CD4-positive, alpha-beta T cell (primary cell): ENCODE measurements around the gene ELP5. TPM values are rescaled to one million over a fixed set of nuclear protein-coding genes. Genes with fewer than 3 reads are reported as not detected.

ENCODE experiments used
- ATAC-seq: fragments of 200-7000 bp; cut with Tn5 transposase; one replicate; pipeline ENCODE4 v1.10.0; 2022; ENCODE audit warnings: mild to moderate bottlenecking; ENCODE audit not compliant: poor library complexity
- CTCF ChIA-PET: fragments of 350-600 bp; sonication (Branson Sonifier 250); formaldehyde crosslinking; loops from one replicate; lab custom pipeline; 2021; ENCODE audit warnings: antibody characterized with exemption, inconsistent platforms; lab: Charles Lee
- POLR2A ChIA-PET: fragments of 350-600 bp; sonication (Branson Sonifier 250); formaldehyde crosslinking; loops from one replicate; lab custom pipeline; 2021; ENCODE audit warnings: antibody characterized with exemption, inconsistent platforms; lab: Charles Lee
- DNase-seq, 14 experiments: peaks; one replicate each; pipeline ENCODE4 v3.0.0-alpha.2; 2013 to 2020; ENCODE audit warnings: mixed read lengths in 2 of 14
- H3K27ac ChIP-seq, 2 donors: one replicate each; pipeline versions ENCODE4 v1.5.1 to v1.7.0; 2013; ENCODE audit warnings: low read length in 2 of 2, low read depth in 1 of 2, mild to moderate bottlenecking in 1 of 2
- H3K27me3 ChIP-seq, 2 experiments: 1 replicate in 1 of 2; 2 replicates in 1 of 2; pipeline versions ENCODE4 v1.6.1 to v1.7.0; 2013; ENCODE audit warnings: low read length in 2 of 2, control low read depth in 1 of 2, mild to moderate bottlenecking in 1 of 2, moderate library complexity in 1 of 2; ENCODE audit not compliant: insufficient read depth in 2 of 2, control insufficient read depth in 1 of 2
- H3K36me3 ChIP-seq: one replicate; pipeline ENCODE4 v1.6.1; 2013; ENCODE audit warnings: low read length, control low read depth; ENCODE audit not compliant: insufficient read depth
- H3K4me1 ChIP-seq: one replicate; pipeline ENCODE4 v1.6.1; 2013; ENCODE audit warnings: low read length, control low read depth; ENCODE audit not compliant: insufficient read depth
- H3K4me3 ChIP-seq: one replicate; pipeline ENCODE4 v1.5.1; 2013; ENCODE audit warnings: mild to moderate bottlenecking, low read length, moderate library complexity
- H3K9me3 ChIP-seq, 2 experiments: 1 replicate in 1 of 2; 2 replicates in 1 of 2; pipeline versions ENCODE4 v1.6.1 to v1.7.0; 2013; ENCODE audit warnings: low read length in 2 of 2, mild to moderate bottlenecking in 2 of 2, control low read depth in 1 of 2, moderate library complexity in 1 of 2; ENCODE audit not compliant: control insufficient read depth in 1 of 2, insufficient read depth in 1 of 2
- H3K27ac Mint-ChIP-seq: one replicate; pipeline ENCODE4 v1.8.0; 2020; ENCODE audit warnings: mixed read lengths
- H3K27me3 Mint-ChIP-seq: one replicate; pipeline ENCODE4 v1.8.0; 2021; ENCODE audit warnings: mixed read lengths
- H3K36me3 Mint-ChIP-seq: one replicate; pipeline ENCODE4 v1.8.0; 2021; ENCODE audit warnings: low read depth, mixed read lengths
- H3K4me1 Mint-ChIP-seq: one replicate; pipeline ENCODE4 v1.8.0; 2021; ENCODE audit warnings: low read depth, mixed read lengths
- H3K4me3 Mint-ChIP-seq: one replicate; pipeline ENCODE4 v1.8.0; 2020; ENCODE audit warnings: mild to moderate bottlenecking, mixed read lengths
- H3K9me3 Mint-ChIP-seq: one replicate; pipeline ENCODE4 v1.8.0; 2020; ENCODE audit warnings: mixed read lengths
- CTCF ChIP-seq: fragments of 200-600 bp; IDR thresholded peaks from one replicate; pipeline ENCODE4 v1.8.0; 2022; ENCODE audit warnings: antibody characterized with exemption, mild to moderate bottlenecking
- intact Hi-C, 2 experiments: fragments of 100-400 bp; cut with DNase I in 1 of 2; cut with micrococcal nuclease in 1 of 2; formaldehyde crosslinking; loops; one replicate each; pipeline versions ENCODE4 v1.15.1 to v1.9.0; 2023 to 2025; cut with DNase I, micrococcal nuclease
- total RNA-seq, 174 experiments: library from RNA in 2 of 174; stranded (reverse) in 2 of 174; gene quantifications; one replicate each; pipeline ENCODE4 v1.2.3 and lab custom pipeline; 2021 to 2026

Gene ELP5
- total RNA-seq, 2 experiments from 2014 or later = 20.1 to 21.3 TPM

GRCh38 chr17:7222093-7222971 lies 29.7 kb upstream of the ELP5 start:
- Histone ChIP-seq H3K4me3 (no peak overlapping the region), H3K27me3 (no peaks in the 10 kb centered on the region), H3K27ac (peak overlapping the region in 1 of 2 donors; percentile 13), H3K36me3 (peaks cover 55% of the 10 kb centered on the region), H3K4me1 (peaks cover 41% of the 10 kb centered on the region), H3K9me3 (no peaks in the 10 kb centered on the region)
- POLR2A ChIA-PET = interaction anchor here (1.0 to 13.1 kb wide), 3 partner anchors 15 to 114 kb away, joined by 3 to 234 read pairs (median 4); partner anchors contain the start of genes ACAP1, DVL2, GABARAP and NEURL4
- DNase-seq (peak in 1 of 14 experiments; percentile 15), ATAC-seq (no peak)
- H3K27ac Mint-ChIP-seq = no peak overlapping the region
- intact Hi-C loops = loop anchor here in 1 of 2 experiments (5.0 kb wide), 1 partner anchor 85 kb away; the partner anchor contains the start of gene EIF5A
- H3K4me3 Mint-ChIP-seq = peak overlapping the region; percentile 34
- H3K9me3 Mint-ChIP-seq = no peaks in the 10 kb centered on the region
- no peak for TF ChIP-seq CTCF
- CTCF ChIA-PET = interaction anchor here (1.1 to 3.4 kb wide), 3 partner anchors 13 to 74 kb away, joined by 3 to 19 read pairs (median 3); partner anchors contain the start of gene DVL2
- H3K4me1 Mint-ChIP-seq = peaks cover 35% of the 10 kb centered on the region
- H3K27me3 Mint-ChIP-seq = no peaks in the 10 kb centered on the region
- H3K36me3 Mint-ChIP-seq = peaks cover 37% of the 10 kb centered on the region

GRCh38 chr17:7222972-7223292 lies 29.1 kb upstream of the ELP5 start:
- Histone ChIP-seq H3K4me3 (no peak overlapping the region), H3K4me1 (peaks cover 36% of the 10 kb centered on the region), H3K36me3 (peaks cover 58% of the 10 kb centered on the region), H3K27me3 (no peaks in the 10 kb centered on the region), H3K27ac (no peak overlapping the region), H3K9me3 (no peaks in the 10 kb centered on the region)
- Mint-ChIP-seq H3K27me3 (no peaks in the 10 kb centered on the region), H3K36me3 (peaks cover 39% of the 10 kb centered on the region), H3K4me3 (no peak overlapping the region), H3K27ac (no peak overlapping the region), H3K4me1 (peaks cover 30% of the 10 kb centered on the region), H3K9me3 (no peaks in the 10 kb centered on the region)
- no peak for ATAC-seq
- ChIA-PET CTCF (no interaction called here), POLR2A (interaction anchor here (1.5 to 13.1 kb wide), 2 partner anchors 15 to 114 kb away, joined by 3 to 234 read pairs; partner anchors contain the start of genes ACAP1, DVL2, GABARAP and PHF23)
- no peak for DNase-seq
- intact Hi-C loops = loop anchor here in 1 of 2 experiments (5.0 kb wide), 1 partner anchor 84 kb away; the partner anchor contains the start of gene EIF5A
- TF ChIP-seq CTCF = no peak

DNA sequence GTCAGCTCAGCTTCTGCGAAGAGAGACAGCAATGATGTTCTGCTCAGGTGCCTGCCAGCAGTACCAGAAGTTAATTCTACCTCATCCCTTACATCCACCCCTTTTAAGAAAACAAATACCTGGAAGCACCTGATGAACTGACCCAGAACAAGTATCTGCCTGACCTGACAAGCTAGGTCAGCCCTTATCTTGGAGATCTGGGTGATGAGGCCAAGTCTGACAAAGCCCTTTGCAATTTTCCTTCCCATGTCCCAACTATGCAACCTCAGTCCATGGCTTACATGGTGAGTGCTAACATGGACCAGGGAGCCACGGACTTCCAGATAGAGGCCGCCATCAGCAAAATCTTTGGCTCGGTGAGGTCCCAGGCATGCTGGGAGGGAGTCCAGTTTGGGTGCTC lies 28.6 kb upstream of the ELP5 start:
- Mint-ChIP-seq H3K4me1 (peaks cover 29% of the 10 kb centered on the region), H3K36me3 (peaks cover 43% of the 10 kb centered on the region), H3K27ac (no peak overlapping the region), H3K9me3 (no peaks in the 10 kb centered on the region), H3K27me3 (no peaks in the 10 kb centered on the region), H3K4me3 (peak overlapping the region; percentile 34)
- no peak for DNase-seq
- Histone ChIP-seq H3K36me3 (peaks cover 63% of the 10 kb centered on the region), H3K4me1 (peaks cover 31% of the 10 kb centered on the region), H3K9me3 (no peaks in the 10 kb centered on the region), H3K27me3 (no peaks in the 10 kb centered on the region), H3K27ac (no peak overlapping the region), H3K4me3 (no peak overlapping the region)
- intact Hi-C loops = loop anchor here in 1 of 2 experiments (5.0 kb wide), 1 partner anchor 84 kb away; the partner anchor contains the start of gene EIF5A
- ChIA-PET CTCF (no interaction called here), POLR2A (interaction anchor here (1.5 to 13.1 kb wide), 2 partner anchors 14 to 113 kb away, joined by 3 to 234 read pairs; partner anchors contain the start of genes ACAP1, DVL2, GABARAP and PHF23)
- ATAC-seq = no peak
- TF ChIP-seq CTCF = no peak
